Gastroesophageal sphincter (tissue), 3 donors: Measurements from ENCODE around the gene FOXO3.

Experiments used
- CTCF ChIP-seq, 4 experiments: fragments of 200-600 bp in 2 of 4; fragments of 450-650 bp in 2 of 4; sonication (generic) in 1 of 4; IDR thresholded peaks; one replicate each; pipeline ENCODE4 v1.5.1; 2017 to 2019; ENCODE audit warnings: antibody characterized with exemption in 4 of 4, mild to moderate bottlenecking in 2 of 4, moderate library complexity in 2 of 4
- EP300 ChIP-seq: sonication (generic); formaldehyde crosslinking; IDR thresholded peaks from one replicate; pipeline ENCODE4 v1.6.1; 2017; ENCODE audit warnings: antibody characterized with exemption, mild to moderate bottlenecking
- POLR2A ChIP-seq, 2 donors: fragments of 450-650 bp; IDR thresholded peaks; one replicate each; pipeline ENCODE4 v1.6.1; 2017; ENCODE audit warnings: antibody characterized with exemption in 2 of 2, mild to moderate bottlenecking in 2 of 2, moderate library complexity in 1 of 2
- POLR2AphosphoS5 ChIP-seq: sonication (generic); formaldehyde crosslinking; IDR thresholded peaks from one replicate; pipeline ENCODE4 v1.6.1; 2017; ENCODE audit warnings: antibody characterized with exemption

- TF ChIP-seq POLR2A (IDR thresholded peaks at IDR 0.05) = no peak
- TF ChIP-seq CTCF (IDR thresholded peaks at IDR 0.05) = no peak
- no peak for TF ChIP-seq EP300
- no peak for TF ChIP-seq POLR2AphosphoS5
Observed at GRCh38 chr6:108575905-108576494, 15.3 kb downstream of the FOXO3 start.
